GM18909 (cell line): ENCODE measurements around the gene IL17RB.

Source experiments
- ATAC-seq: cut with Tn5 transposase; IDR thresholded peaks from one replicate; pipeline ENCODE4 v1.9.1; 2021; ENCODE audit warnings: mild to moderate bottlenecking; ENCODE audit not compliant: unreplicated experiment, poor library complexity

The IL17RB gene

GRCh38 chr3:53826048-53826447 lies 20.3 kb upstream of the IL17RB start:
- ATAC-seq = no peak

- ATAC-seq = no peak
Measured at GRCh38 chr3:53828581-53828980, 17.8 kb upstream of the IL17RB start.

GRCh38 chr3:53829605-53830004 lies 16.8 kb upstream of the IL17RB start:
- no peak for ATAC-seq

- no peak for ATAC-seq
Measured at GRCh38 chr3:53830944-53831343, 15.4 kb upstream of the IL17RB start.

- no peak for ATAC-seq
Measured at GRCh38 chr3:53833053-53833645, 13.2 kb upstream of the IL17RB start.

- no peak for ATAC-seq
Measured at GRCh38 chr3:53833700-53834099, 12.7 kb upstream of the IL17RB start.

GRCh38 chr3:53834429-53835095 lies 11.8 kb upstream of the IL17RB start:
- ATAC-seq = no peak

GRCh38 chr3:53835257-53835656 lies 11.1 kb upstream of the IL17RB start:
- no peak for ATAC-seq

- no peak for ATAC-seq
Measured at GRCh38 chr3:53836084-53836872, 10.1 kb upstream of the IL17RB start.

- no peak for ATAC-seq
Measured at GRCh38 chr3:53837331-53837730, 9.0 kb upstream of the IL17RB start.

GRCh38 chr3:53841296-53841695 lies 5.1 kb upstream of the IL17RB start:
- no peak for ATAC-seq

- ATAC-seq = no peak
Measured at GRCh38 chr3:53842436-53843194, 3.8 kb upstream of the IL17RB start.

- peak; percentile 50 for ATAC-seq
Measured at GRCh38 chr3:53843195-53844177, 2.9 kb upstream of the IL17RB start.

- peak; percentile 5 for ATAC-seq
Measured at GRCh38 chr3:53844262-53845102, 1.9 kb upstream of the IL17RB start.

- peak; percentile 23 for ATAC-seq
Measured at GRCh38 chr3:53845103-53845880, 1.1 kb upstream of the IL17RB start.

GRCh38 chr3:53845881-53846133 lies 561 bp upstream of the IL17RB start:
- ATAC-seq = no peak

GRCh38 chr3:53846851-53847155 lies 435 bp downstream of the IL17RB start:
- ATAC-seq = no peak

- no peak for ATAC-seq
Measured at GRCh38 chr3:53849916-53850315, 3.5 kb downstream of the IL17RB start.
